Retinal pigment epithelial cell (primary cell): ENCODE measurements around the gene BRMS1L.

ENCODE experiments used
- DNase-seq: peaks from one replicate; pipeline ENCODE4 v3.0.0-alpha.2; 2010; ENCODE audit warnings: low read depth
- H3K4me3 ChIP-seq: 2 replicates; pipeline ENCODE4 v1.5.1; 2011; ENCODE audit warnings: mild to moderate bottlenecking, low read length, control low read depth, moderate library complexity
- CTCF ChIP-seq: conservative IDR thresholded peaks from 2 replicates; pipeline ENCODE4 v1.5.1; 2011; ENCODE audit warnings: low read depth, low read length, control low read depth, inconsistent platforms

Gene BRMS1L

GRCh38 chr14:35858521-35859209 lies 32.5 kb downstream of the BRMS1L start:
- no peak for DNase-seq
- H3K4me3 ChIP-seq, result no peak overlapping the region
- TF ChIP-seq CTCF, result no peak

GRCh38 chr14:35861204-35861868 lies 35.2 kb downstream of the BRMS1L start:
- no peak overlapping the region for H3K4me3 ChIP-seq
- TF ChIP-seq CTCF, result no peak
- DNase-seq, result no peak

GRCh38 chr14:35865611-35866324 lies 39.6 kb downstream of the BRMS1L start:
- H3K4me3 ChIP-seq, result no peak overlapping the region
- DNase-seq, result no peak
- no peak for TF ChIP-seq CTCF

GRCh38 chr14:35866595-35867279 lies 40.6 kb downstream of the BRMS1L start:
- no peak overlapping the region for H3K4me3 ChIP-seq
- TF ChIP-seq CTCF, result no peak

GRCh38 chr14:35867280-35867629 lies 41.1 kb downstream of the BRMS1L start:
- no peak for TF ChIP-seq CTCF
- DNase-seq, result no peak
- H3K4me3 ChIP-seq, result no peak overlapping the region

More at GRCh38 chr14:35866595-35867279, 40.6 kb downstream of the BRMS1L start:
- DNase-seq, result no peak

- no peak for TF ChIP-seq CTCF
- DNase-seq, result no peak
- H3K4me3 ChIP-seq, result no peak overlapping the region
Observed at GRCh38 chr14:35875296-35875695, 49.2 kb downstream of the BRMS1L start.
